HG03457 (cell line): ENCODE data around the gene FLNC.

Experiments
- ATAC-seq: cut with Tn5 transposase; IDR thresholded peaks from one replicate; pipeline ENCODE4 v1.9.1; 2021; ENCODE audit warnings: moderate number of reproducible peaks; ENCODE audit not compliant: unreplicated experiment

FLNC gene

GRCh38 chr7:128830231-128831177, at the start of gene FLNC:
Gene FLNC, plus strand, starts transcription at chr7:128830406. Its CDS starts 232 bp downstream, at chr7:128830638.
- ATAC-seq, result no peak

DNA sequence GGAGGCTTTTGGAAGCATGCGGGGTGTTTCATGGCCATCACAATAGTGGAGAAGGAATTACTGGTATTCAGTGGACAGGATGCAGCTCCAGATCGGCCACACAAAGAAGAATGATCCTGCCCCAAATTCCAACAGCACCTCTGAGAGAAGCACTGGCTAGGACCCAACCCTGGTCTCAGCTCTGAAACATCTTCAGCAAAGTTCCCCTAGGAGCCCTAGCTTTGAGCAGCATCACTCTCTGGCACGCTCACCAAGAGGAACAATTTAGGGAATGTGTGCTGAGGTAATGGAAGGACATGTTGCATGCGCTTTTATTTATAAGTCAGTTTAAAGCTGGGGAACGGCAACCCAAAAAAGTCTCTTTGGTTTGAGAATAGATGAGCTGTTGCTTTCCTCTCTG, 49.1 kb upstream of the FLNC start:
- no peak for ATAC-seq

- no peak for ATAC-seq
Measured at GRCh38 chr7:128781851-128782250, 48.4 kb upstream of the FLNC start.

DNA sequence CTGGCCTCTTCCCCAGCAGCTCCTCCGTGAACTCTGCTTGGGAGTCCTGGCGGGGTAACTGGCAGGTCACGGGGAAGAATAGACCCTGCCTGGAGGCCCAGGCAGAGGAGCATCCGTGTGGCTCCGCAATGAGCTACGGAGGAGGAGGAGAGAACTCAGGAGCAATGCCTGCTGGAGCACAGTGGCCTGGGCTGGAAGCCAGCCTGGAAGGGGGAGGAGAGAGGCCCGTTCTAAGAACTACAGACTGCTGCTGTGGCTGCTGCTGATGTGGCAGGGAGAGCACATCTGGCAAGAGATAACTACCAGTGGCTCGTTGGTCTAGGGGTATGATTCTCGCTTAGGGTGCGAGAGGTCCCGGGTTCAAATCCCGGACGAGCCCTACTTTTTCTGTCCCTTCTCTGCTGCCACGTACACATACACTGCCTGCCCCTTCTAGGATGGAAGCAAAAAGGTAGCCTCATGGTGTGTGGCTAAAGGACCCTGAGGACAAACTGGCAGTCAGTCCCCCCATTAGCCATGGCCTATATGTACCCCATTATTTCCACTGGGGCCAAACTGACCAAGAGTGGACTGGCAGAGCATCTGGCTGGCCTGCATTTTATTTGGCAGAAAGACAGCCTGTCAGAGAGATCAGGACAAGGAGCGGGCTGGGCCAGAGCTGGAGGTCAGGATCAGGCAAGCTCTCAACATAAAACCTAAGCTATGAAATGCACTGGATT, 46.9 kb upstream of the FLNC start:
- ATAC-seq, result no peak

DNA sequence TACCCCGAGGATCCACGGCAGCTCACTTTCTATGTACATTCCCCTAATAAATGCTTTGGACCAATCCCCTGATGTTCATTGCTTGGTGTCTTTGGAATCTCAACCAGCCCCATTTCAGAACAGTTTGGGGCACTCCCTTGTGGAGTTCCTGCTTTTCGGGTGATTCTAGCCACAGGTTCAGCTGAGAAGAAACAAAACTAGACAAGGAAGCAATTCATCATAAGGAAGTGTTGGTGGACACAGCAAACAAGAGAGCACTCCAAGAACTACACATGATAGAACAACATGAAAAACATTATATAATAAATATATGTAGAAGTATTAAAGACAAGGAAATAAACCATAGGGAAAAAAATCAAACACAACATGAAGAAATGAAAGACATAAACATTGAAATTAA, 44.5 kb upstream of the FLNC start:
- no peak for ATAC-seq

GRCh38 chr7:128788446-128789412, 41.5 kb upstream of the FLNC start:
- ATAC-seq, result no peak

GRCh38 chr7:128790315-128791041, 39.7 kb upstream of the FLNC start:
- no peak for ATAC-seq

GRCh38 chr7:128791121-128791971, 38.9 kb upstream of the FLNC start, which contains the start of gene CCDC136:
Gene CCDC136, plus strand, starts transcription at chr7:128791968. Its CDS starts 444 bp downstream, at chr7:128792412.
- no peak for ATAC-seq

DNA sequence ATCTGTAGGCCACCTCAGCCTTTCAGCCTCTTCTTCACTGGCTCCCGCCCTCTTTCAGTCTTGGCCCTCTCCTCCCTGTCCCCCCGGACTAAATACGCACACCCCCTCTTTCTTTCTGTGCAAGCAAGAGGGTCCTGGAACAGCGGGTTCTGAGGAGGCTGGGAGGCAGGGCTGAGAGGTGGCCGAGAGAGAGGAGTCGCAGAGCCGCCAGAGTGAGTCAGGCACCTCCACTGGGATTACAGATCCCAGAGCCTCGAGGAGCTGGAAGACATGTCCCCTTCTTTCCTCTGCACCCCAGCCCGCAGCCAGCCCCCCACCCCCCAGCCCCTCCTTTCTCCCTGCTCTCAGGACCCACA, 38.3 kb upstream of the FLNC start:
- ATAC-seq, result no peak

DNA sequence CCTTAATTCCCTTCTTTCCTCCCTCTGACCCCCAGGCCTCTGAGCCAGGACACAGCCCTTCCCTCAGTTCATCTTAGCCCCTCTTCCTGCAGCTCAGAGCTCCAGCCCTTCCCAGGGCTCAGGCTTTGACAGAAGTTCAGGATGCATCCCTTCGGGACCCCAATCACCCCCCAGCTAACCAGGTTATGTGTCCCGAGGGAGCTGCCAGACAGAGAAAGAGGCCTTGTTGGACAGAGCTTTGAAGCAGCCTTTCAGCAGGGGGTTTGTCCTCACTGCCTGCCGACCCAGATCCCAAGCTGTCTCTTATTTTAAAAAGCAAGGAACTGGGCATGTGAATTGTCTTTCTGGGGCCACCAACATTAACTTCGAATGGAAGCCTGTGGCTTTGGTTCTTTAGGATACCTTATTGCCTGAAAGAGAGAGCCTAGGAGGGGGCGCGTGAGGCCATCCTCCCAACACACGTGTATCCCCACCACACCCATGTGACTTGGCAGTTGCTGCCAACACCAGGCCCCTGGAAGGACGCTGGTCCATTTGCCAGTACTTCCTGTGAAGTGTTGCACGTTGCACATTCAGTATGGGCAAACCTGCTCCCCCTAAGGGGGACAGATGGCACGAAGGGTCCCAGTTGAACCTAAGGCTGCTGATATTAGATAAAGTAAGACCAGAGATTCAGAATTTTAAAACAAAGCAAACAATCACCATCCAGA, 37.6 kb upstream of the FLNC start:
- ATAC-seq, result no peak

GRCh38 chr7:128793181-128793547, 37.0 kb upstream of the FLNC start:
- ATAC-seq, result no peak

DNA sequence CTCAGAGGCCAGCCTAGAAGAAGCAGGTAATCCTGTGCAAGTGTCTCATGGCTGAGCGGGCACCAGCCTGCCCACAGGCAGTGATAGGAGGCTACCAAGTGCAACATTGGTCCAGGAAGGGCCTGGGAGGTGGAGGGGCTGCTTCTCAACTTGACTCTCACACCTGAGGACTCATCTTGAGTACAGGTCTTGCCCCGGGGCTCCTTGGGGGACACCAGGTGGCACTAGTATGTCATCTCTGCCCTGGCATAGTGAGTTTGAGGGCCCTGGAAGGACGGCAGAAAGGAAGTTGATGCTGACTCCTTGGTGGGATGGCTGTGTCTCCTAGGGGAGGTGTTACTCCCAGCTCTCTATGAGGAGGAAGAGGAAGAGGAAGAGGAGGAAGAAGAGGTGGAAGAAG, 36.2 kb upstream of the FLNC start:
- no peak for ATAC-seq

- ATAC-seq, result no peak
Measured at GRCh38 chr7:128794436-128794835, 35.8 kb upstream of the FLNC start.

GRCh38 chr7:128795129-128795528, 35.1 kb upstream of the FLNC start:
- no peak for ATAC-seq

DNA sequence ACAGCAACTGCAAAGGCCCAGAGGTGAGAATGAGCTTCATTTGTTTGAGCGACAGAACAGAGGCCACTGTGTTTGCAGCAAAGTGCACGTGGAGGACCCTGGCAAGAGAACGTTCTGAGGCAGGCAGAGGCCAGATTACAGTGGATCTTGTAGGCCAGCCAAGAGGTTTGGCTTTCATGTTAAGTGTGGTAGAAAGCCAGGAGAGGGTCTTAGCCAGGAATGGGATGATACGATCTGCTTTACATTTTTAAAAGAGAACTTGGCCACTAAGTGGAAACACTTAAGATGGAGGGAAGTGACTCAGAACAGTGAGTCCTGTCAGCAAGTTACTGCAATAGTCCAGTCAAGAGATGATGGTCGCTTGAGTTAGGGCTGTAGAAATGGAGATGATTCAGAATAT, 33.9 kb upstream of the FLNC start:
- ATAC-seq, result no peak

DNA sequence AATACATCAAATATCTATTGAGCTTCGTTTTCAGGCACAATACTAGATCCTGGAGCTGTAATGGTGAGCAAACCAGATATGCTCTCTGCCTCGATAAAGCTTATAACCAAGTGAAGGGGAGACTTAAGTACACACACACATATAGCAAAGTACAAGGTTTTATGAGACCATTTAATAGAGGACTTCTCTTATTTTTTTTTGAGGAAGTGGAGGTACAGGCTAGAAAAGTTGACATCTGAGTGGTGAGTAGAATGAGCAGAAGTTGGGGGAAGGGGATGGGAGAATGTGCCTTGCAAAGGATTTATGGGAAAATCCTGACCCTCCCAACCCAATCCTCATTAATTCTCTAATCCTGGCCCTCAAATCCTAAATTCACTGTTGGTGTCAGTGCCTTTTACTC, 30.8 kb upstream of the FLNC start:
- no peak for ATAC-seq

- ATAC-seq, result no peak
Measured at GRCh38 chr7:128800567-128800966, 29.6 kb upstream of the FLNC start.

- no peak for ATAC-seq
Measured at GRCh38 chr7:128801003-128801402, 29.2 kb upstream of the FLNC start.
